Esophagus squamous epithelium (tissue), 5 donors: ENCODE data around the gene GUSB. TPM values are rescaled to one million over a fixed set of nuclear protein-coding genes. Genes with fewer than 3 reads are reported as not detected.

Experiments
- DNase-seq: peaks from one replicate; lab custom pipeline; 2025; lab: John Stamatoyannopoulos, UW
- H3K27ac ChIP-seq, 4 donors: fragments of 200-600 bp; sonication (generic); one replicate each; pipeline ENCODE4 v1.5.1; 2016 to 2019; ENCODE audit warnings: mild to moderate bottlenecking in 1 of 4
- H3K27me3 ChIP-seq, 4 donors: fragments of 200-600 bp; sonication (generic); 1 replicate in 3 of 4; 2 replicates in 1 of 4; pipeline versions ENCODE4 v1.5.1 to v1.6.0; 2017 to 2021; ENCODE audit warnings: antibody characterized with exemption in 1 of 4
- H3K36me3 ChIP-seq, 3 donors: fragments of 200-600 bp; sonication (generic); one replicate each; pipeline ENCODE4 v1.5.1; 2016 to 2019
- H3K4me1 ChIP-seq, 3 donors: fragments of 200-600 bp; sonication (generic); one replicate each; pipeline ENCODE4 v1.5.1; 2017 to 2019
- H3K4me3 ChIP-seq, 4 donors: fragments of 200-600 bp; sonication (generic); 1 replicate in 3 of 4; 2 replicates in 1 of 4; pipeline ENCODE4 v1.5.1; 2016 to 2019; ENCODE audit warnings: mild to moderate bottlenecking in 2 of 4, moderate library complexity in 1 of 4
- H3K9me3 ChIP-seq, 3 donors: fragments of 200-600 bp; sonication (generic); one replicate each; pipeline ENCODE4 v1.5.1; 2016 to 2019
- POLR2A ChIP-seq, 4 donors: fragments of 450-650 bp; IDR thresholded peaks; one replicate each; pipeline ENCODE4 v1.6.1; 2017; ENCODE audit warnings: antibody characterized with exemption in 4 of 4, mild to moderate bottlenecking in 4 of 4, moderate library complexity in 3 of 4
- WGBS, 2 donors: methylation state at CpG; one replicate each; pipeline ENCODE4 v1.1.5; 2018; 5-methylcytosine and 5-hydroxymethylcytosine counted together
- intact Hi-C: fragments of 100-400 bp; cut with DNase I; formaldehyde crosslinking; loops from one replicate; pipeline ENCODE4 v1.15.0; 2022
- total RNA-seq, 4 donors: library from RNA; depleted of rRNA; stranded (reverse); fragments of >200 nt; gene quantifications; one replicate each; pipeline ENCODE4 v1.1.0, GENCODE V29; 2016
- TF ChIP-seq, protein P1 (sequence below), 6 experiments: fragments of 450-650 bp in 4 of 6; fragments of 200-600 bp in 2 of 6; sonication (generic) in 2 of 6; IDR thresholded peaks; one replicate each; pipeline ENCODE4 v1.5.1; 2016 to 2019; ENCODE audit warnings: antibody characterized with exemption in 6 of 6, mild to moderate bottlenecking in 4 of 6, moderate library complexity in 4 of 6
- donor health status: DM: yes; HTN: yes; CAD: no.

The GUSB gene
- total RNA-seq, 4 donors from 2014 or later, result 13.6 to 30.1 (median 21.7) TPM

DNA sequence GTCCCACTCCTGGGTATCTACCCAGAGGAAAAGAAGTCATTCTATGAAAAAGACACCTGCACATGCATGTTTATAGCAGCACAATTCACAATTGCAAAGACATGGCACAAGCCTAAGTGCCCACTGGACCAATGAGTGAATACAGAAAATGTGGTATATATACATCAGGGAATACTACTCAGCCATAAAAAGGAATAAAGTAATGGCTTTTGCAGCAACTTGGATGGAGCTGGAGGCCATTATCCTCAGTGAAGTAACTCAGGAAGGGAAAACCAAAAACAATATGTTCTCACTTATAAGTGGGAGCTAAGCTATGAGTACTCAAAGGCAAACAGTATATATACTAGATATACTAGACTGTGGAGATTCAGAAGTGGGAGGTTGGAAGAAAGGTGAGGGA, 55.4 kb downstream of the GUSB start:
- Histone ChIP-seq H3K4me1 (peaks cover 0 to 4% (median 0%) of the 10 kb centered on the region in 3 donors), H3K4me3 (no peak overlapping the region), H3K36me3 (no peaks in the 10 kb centered on the region), H3K27ac (no peak overlapping the region), H3K9me3 (no peaks in the 10 kb centered on the region), H3K27me3 (no peaks in the 10 kb centered on the region)
- TF ChIP-seq, protein P1, sequence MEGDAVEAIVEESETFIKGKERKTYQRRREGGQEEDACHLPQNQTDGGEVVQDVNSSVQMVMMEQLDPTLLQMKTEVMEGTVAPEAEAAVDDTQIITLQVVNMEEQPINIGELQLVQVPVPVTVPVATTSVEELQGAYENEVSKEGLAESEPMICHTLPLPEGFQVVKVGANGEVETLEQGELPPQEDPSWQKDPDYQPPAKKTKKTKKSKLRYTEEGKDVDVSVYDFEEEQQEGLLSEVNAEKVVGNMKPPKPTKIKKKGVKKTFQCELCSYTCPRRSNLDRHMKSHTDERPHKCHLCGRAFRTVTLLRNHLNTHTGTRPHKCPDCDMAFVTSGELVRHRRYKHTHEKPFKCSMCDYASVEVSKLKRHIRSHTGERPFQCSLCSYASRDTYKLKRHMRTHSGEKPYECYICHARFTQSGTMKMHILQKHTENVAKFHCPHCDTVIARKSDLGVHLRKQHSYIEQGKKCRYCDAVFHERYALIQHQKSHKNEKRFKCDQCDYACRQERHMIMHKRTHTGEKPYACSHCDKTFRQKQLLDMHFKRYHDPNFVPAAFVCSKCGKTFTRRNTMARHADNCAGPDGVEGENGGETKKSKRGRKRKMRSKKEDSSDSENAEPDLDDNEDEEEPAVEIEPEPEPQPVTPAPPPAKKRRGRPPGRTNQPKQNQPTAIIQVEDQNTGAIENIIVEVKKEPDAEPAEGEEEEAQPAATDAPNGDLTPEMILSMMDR (IDR thresholded peaks at IDR 0.05), result no peak
- no peak for TF ChIP-seq POLR2A (IDR thresholded peaks at IDR 0.05)
- no peak for DNase-seq
- intact Hi-C loops, result no loop called here

DNA sequence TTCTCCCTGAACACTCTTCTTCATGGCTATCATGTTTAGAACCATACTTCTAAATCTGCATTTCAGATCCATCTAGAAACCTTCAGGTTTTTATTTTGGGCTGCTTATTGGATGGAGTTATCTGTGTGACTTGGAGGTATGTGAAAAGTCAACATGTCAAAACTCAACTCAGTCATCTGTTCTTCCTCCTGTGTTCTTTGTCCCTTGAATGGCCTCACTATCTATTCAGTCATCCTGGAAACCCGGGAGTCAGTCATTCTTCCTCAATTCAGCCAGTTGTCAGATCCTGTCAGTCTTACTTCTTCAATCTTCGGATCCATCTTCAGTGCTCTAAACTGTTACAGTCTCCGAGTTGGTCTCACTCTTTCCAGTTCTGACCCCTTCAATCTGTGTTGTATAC, 57.0 kb downstream of the GUSB start:
- Histone ChIP-seq H3K4me1 (peaks cover 0 to under 1% (median 0%) of the 10 kb centered on the region in 3 donors), H3K36me3 (no peaks in the 10 kb centered on the region), H3K4me3 (no peak overlapping the region), H3K27ac (no peak overlapping the region), H3K27me3 (no peaks in the 10 kb centered on the region), H3K9me3 (no peaks in the 10 kb centered on the region)
- 66 to 73% methylated on average over 3 of the region's 3 CpGs for WGBS, 2 donors
- no peak for DNase-seq
- intact Hi-C loops, result no loop called here
- TF ChIP-seq, protein P1 (IDR thresholded peaks at IDR 0.05), result no peak
- no peak for TF ChIP-seq POLR2A (IDR thresholded peaks at IDR 0.05)

DNA sequence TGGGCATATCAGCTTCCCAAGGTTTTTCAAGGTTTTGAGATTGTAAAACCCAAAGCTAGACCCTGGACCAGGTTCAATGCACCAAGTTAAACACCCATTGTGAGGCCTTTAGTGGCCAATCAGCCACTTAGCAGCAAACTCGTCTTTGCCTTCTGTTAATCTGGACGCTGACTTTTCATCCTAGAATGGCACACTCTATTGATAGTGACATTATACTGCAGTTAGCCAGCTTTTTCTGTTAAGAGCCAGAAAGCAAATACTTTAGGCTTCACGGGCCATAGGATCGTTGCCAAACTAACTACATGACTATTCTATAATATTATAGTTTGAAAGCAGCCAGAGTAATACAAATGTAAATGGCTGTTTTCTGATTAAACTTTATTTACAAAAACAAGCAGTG, 57.8 kb downstream of the GUSB start:
- Histone ChIP-seq H3K4me3 (no peak overlapping the region), H3K4me1 (no peaks in the 10 kb centered on the region), H3K36me3 (peaks cover 0 to 4% (median 0%) of the 10 kb centered on the region in 3 donors), H3K27ac (no peak overlapping the region), H3K9me3 (no peaks in the 10 kb centered on the region), H3K27me3 (no peaks in the 10 kb centered on the region)
- WGBS, 2 donors, result 76 to 80% methylated on average over 4 of the region's 4 CpGs
- intact Hi-C loops, result no loop called here
- DNase-seq, result no peak
- TF ChIP-seq, protein P1 (IDR thresholded peaks at IDR 0.05), result no peak
- TF ChIP-seq POLR2A (IDR thresholded peaks at IDR 0.05), result no peak

DNA sequence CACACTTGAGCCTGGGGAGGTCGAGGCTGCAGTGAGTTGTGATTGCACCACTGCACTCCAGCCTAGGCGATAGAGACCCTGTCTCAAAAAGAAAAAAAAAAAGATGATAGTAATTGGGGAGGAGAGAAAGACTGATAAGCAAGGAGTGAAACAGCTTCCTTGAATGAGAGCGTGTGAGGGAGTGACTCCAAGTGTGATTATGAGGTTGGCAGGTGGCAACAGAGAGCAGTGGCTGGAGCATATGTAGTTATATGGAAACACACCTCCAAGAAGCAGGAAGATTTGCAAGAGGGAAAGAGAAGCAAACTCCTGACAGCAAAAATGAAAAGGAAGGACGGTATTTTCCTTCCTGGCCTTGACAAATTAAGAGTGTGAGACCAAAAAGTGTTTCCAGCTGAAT, 58.7 kb downstream of the GUSB start:
- no peak overlapping the region for H3K27ac ChIP-seq
- 89 to 90% methylated on average over 4 of the region's 4 CpGs for WGBS, 2 donors
- no peaks in the 10 kb centered on the region for H3K9me3 ChIP-seq
- no peaks in the 10 kb centered on the region for H3K4me1 ChIP-seq
- no peak for DNase-seq
- intact Hi-C loops, result no loop called here
- no peaks in the 10 kb centered on the region for H3K27me3 ChIP-seq
- TF ChIP-seq POLR2A (IDR thresholded peaks at IDR 0.05), result no peak
- TF ChIP-seq, protein P1 (IDR thresholded peaks at IDR 0.05), result no peak
- H3K36me3 ChIP-seq, result peaks cover 0 to 9% (median 0%) of the 10 kb centered on the region in 3 donors
- no peak overlapping the region for H3K4me3 ChIP-seq

DNA sequence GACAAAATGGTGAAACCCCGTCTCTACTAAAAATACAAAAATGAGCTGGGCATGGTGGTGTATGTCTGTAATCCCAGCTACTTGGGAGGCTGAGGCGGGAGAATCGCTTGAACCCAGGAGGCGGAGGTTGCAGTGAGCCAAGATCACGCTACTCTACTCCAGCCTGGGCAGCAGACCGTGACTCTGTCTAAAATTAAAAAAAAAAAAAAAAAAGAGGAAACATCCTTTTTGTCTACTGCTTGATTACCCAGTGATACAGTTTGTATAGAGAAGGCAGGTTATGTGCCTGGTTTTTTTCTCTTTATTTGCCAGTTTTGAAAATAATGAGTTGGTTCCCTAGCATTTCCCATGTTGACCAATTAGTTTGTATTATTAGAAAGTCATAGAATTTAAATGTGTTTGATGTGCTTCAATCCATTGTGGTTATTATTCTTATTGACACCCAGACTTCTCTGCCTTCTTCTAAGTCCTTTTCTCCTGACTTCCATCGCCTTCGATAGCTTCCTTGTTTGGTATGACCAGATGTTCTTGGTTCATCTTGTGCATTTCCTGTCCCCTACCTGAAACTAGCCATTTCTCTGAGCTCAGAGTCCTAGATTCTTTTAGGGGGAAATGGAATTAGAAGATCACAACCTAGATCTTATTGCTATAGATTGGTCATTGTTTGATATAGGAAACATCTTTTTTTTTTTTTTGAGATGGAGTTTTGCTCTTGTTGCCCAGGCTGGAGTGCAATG, 65.9 kb downstream of the GUSB start:
- DNase-seq, result no peak
- peaks cover 0 to 9% (median 0%) of the 10 kb centered on the region in 3 donors for H3K36me3 ChIP-seq
- H3K4me3 ChIP-seq, result no peak overlapping the region
- TF ChIP-seq, protein P1 (IDR thresholded peaks at IDR 0.05), result no peak
- no peak for TF ChIP-seq POLR2A (IDR thresholded peaks at IDR 0.05)
- 90 to 95% methylated on average over 5 to 7 of the region's 8 CpGs for WGBS, 2 donors
- H3K4me1 ChIP-seq, result no peaks in the 10 kb centered on the region
- no peaks in the 10 kb centered on the region for H3K27me3 ChIP-seq
- no peak overlapping the region for H3K27ac ChIP-seq
- H3K9me3 ChIP-seq, result no peaks in the 10 kb centered on the region
- intact Hi-C loops, result no loop called here
